Effector CD4-positive, alpha-beta T cell (primary cell): Measurements from ENCODE around the gene LHPP.
"Not testable (repeated sequence)": the region's sequence is repeated elsewhere in the genome, so short reads cannot be mapped to it uniquely, and the experiment has no call there.

Experiments
- DNase-seq: peaks from one replicate; pipeline ENCODE4 v3.0.0-alpha.2; 2020

The LHPP gene

DNA sequence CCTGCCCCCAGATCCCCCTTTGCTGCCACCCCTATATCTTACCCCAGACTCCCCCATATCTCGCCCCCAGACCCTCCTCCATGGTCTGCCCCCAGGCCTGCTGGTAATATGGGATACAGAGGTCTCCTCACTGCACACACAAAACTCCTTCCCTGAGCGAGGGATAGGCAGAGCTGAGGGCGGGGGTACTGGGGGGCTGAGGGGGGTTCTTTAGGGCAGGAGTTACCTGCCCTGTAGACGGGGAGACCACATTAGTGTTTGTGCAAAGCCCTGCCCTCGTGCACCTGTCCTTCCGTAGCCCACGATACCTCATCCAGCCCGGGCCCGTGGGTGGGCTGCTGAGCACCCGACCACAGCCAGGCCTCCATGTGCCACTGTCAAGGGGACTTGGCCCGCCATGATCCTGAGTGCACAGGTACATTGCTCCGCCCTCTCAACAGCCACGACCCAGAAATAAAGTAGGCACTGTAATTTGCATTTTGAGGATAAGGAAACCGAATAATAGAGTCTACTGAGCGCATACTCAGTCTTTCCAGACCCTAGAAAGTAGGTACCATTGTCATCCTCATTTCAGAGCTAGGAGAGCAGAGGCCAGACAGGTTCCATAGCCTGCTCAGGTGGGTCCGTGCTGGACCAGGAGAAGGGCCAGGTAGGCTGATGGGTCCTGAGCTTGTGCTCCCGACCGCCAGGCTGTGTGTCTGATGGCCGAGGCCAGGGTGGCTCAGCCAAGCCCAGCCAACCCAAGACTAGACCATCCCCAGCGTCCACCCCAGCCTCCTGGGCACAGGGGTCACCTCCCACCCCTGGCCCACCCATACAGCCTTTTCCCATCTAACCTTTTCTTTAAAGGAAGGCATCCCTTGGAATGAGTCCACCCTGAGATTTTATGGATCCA, 115.2 kb downstream of the LHPP start:
- DNase-seq = no peak

GRCh38 chr10:124577651-124578050, 116.0 kb downstream of the LHPP start:
- DNase-seq = no peak

GRCh38 chr10:124578231-124579010, 116.8 kb downstream of the LHPP start:
- DNase-seq = no peak

DNA sequence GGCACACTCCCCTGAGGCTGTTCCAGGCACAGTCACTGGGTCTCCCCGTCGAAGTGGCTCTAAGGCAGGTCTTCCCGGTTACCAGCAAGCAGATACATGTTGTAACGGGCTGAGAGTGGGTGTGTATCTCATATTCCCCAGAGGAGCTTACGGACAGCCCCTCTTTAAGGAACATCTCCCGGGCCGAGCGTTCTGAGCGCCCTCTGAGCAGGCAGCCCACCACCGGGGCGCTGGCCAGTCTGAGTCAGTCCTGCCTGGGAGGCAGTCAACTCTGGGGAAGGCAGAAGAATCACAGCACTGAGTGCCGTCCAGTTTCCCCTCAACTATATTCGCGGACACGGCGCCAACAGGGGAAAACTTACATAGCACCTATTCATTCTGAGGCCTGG, 117.4 kb downstream of the LHPP start:
- DNase-seq = no peak

DNA sequence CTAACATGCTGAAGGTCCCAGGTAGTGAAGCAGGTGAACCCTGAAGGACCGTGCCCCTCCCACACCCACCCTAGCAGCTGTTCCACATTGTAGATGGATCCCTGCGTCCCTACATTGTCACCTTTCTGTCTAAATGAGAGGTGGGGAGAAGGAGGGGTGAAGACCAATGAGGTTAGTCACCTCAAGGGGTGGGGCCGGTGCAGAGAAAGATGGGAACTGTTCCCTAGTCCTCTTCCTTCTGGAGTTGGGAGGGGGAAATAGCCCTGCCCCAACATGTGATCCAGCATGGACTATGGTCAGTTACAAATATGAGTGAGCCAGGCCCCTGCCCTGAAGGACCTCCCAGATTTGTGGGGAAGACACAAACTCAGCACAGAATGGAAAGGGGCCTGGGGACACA, 124.5 kb downstream of the LHPP start:
- DNase-seq = no peak

- no peak for DNase-seq
Measured at GRCh38 chr10:124587811-124588211, 126.2 kb downstream of the LHPP start.

DNA sequence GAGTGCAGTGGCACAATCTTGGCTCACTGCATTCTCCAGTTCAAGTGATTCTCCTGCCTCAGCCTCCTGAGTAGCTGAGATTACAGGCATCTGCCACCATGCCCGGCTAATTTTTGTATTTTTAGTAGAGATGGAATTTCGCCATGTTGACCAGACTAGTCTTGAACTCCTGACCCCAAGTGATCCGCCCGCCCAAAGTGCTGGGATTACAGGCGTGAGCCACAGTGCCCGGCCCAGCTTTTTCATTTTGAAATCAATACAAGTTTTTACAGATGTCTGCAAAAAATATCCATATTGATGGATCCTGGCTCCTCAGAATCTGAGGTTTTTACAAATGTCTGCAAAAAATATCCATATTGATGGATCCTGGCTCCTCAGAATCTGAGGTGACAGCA, 126.7 kb downstream of the LHPP start:
- not testable (repeated sequence) for DNase-seq

DNA sequence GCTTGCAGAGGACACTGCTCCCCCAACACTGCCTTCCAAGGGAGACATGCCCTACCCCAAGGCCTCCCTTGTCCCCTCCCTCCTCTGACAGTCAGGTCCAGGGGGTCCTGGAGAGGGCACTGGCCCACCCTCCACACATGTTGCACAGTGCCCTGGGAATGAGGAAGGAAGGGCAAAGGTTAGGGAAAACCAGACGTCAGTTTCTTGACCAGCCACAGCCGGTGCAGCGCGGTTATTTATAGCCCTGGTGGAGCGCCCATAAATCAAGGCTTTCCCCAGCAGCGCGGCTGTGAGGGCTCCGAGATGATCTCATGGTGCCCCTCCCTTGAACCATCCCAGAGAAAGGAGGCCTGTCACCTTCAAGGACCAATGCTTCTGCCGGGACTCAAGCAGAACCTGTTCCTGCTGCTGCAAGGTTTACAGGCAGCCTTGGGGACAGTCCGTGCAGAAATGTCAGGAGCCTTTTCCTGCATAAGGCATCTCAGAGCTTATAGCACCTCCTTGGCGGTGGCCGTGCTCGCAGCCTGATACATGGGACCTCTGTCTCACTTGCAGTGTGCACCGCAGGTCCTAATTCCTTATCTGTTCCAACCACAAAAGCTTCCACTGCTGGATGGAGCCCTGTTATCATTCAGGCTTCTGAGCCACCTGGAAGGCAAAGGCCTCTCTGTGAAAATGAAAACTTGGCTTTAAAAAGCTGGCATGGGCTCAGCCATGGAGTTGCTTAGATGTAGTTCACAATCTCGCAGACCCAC, 127.3 kb downstream of the LHPP start:
- DNase-seq = no peak

DNA sequence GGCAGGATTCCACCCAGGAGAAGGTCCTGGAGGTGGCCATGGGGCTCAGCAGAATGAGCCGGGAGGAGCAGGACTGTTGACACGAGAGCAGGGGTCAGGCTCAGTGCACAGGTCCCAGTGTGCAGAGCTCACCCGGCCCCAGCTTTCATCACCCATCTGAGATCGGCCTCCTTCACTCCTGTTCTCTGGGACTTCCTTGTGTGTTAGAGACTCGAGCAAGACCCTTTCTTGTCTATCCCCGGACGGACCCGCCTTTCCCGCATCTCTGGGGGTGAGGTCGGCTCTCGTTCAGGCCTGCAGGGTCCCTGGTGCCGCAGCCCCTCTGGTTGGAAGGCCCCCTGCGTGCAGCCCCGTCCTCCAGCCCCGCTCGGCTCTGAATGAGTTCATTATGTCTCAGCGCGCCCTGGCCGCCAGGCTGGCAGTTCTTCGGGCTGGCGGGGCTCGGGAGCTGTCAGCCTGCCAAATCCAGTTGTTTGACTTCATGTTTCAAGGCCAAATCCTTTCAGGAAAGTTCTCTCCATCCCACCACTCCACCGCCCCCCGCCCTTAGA, 127.9 kb downstream of the LHPP start:
- no peak for DNase-seq

- DNase-seq = no peak
Measured at GRCh38 chr10:124590216-124591122, 128.8 kb downstream of the LHPP start.

- no peak for DNase-seq
Measured at GRCh38 chr10:124591123-124591495, 129.5 kb downstream of the LHPP start.

DNA sequence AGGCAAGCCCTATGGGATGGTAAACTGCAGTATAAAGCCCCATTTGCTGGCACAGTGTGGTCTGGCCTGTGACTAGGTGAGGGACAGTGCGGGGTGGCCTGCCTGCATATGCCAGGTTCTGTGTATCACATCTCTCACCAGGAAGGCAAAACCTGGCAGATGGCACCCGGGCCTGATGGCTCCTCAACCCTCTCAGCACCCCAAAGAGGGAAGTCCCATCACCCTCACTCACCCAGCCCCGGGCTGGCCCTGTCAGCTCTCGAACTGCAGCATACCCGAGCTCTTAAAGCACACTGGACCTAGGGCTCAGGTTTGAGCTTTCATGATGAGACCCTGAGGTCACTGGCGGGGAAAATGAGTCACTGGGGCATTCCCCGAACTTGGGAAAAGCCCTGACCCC, 130.5 kb downstream of the LHPP start:
- no peak for DNase-seq

DNA sequence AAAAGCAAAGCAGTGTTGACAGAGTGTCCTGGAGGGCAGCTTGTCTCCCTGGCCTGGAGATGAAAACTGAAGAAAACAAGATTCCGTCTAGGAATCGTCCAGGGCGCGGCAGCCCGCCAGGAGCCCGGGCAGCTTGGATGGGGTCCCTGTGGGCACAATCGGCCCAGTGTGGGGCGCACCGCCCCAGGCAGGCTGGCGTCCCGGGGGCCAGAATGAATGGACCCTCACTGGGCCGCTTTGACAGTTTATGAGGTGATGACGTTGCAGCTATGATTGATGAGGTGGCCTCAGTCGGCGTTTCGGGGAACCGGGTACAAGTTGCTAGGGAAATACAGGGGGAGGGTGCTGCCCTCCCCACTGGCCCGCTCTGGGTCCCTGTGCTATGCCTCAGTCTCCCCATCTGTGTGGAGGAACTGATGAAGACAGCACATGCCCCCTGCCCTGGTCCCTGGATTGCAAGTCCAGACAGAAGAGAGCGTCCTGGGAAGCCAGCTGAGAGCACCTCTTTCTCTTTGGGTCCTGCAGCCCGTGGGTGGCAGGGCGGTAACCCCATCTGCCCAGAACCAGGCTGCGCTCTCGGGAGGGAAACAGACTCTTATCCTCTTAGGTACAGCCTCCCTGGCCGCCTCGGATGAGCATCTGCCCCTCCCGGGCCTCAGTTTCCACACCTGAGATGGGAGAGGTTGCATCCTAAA, 131.3 kb downstream of the LHPP start:
- DNase-seq = no peak

DNA sequence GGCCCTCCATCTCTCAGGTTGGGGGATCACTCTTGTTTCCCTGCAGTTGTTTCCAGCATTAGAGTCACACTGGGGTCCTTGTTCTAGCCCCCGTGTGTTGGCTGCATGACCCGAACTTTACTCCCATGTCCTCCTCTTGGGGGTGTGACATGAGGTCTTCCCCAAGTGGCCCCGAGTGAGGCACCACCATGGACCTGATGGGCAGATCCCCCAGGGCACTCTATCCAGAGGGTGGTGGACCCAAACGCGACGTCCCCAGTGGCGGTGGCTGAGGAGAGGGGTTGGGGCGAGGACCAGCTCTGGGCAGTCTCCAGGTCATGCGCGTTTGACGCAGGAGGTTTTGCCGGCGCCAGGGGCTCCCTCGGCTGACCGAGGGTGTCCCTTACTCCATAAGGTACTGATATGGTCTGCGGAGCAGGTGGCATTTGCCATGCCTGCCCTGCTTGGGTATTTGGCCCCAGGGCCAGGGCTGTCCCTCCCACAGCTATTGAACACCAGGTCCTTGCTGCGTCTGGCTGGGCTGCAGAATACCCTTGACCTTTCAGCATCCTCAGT, 131.9 kb downstream of the LHPP start:
- DNase-seq = no peak

DNA sequence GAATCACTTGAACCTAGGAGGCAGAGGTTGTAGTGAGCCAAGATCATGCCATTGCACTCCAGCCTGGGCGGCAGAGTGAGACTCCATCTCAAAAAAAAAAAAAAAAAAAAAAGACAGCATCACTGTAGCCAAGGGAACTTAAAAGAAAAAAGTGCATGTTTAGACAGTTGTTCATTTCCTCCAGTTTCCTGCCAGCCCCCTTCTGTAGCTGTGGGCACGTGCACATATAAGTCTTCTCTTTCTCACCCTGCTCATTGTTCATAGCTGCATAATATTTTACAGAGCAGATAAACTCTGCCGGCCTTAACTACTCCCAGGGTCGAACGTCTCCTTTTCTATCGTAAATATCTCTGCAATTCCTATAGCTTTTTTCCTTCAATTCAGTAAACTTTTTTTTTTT, 132.6 kb downstream of the LHPP start:
- no peak for DNase-seq

DNA sequence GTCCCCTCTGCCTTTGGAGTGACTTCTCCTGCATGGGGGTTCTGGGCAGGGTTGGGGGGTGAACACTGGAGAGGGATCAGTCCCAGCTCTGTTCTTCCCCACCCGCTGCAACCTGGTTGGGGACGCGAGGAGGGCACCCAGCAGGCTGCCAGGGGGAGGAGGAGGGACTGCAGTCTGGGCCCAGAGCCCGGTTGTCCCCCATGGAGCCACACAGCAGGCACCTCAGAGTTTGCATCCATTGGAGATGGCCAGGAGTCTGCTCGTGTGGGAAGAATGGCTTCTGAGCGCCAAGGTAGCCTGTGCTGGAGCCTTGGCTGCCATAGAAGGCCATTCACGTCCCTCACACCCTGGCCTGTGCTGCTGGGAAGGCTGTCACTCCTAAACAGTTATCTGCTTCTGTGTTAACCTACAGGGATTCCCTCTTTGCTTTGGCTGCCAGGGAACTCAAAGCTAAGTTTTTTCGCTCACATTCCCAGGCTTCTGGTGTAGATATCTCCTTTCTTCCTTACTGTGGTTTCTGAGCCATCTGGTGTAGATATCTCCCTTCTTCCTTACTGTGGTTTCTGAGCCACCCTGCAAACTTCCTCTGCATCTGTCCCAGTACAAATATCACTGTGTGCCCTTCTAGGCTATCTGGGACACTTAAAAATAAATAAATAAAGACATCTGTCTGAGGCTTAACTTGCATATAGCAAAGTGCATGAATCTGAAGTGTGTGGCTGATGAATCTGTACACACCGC, 133.7 kb downstream of the LHPP start:
- no peak for DNase-seq

- DNase-seq = no peak
Measured at GRCh38 chr10:124596116-124596785, 134.6 kb downstream of the LHPP start.

- DNase-seq = no peak
Measured at GRCh38 chr10:124596962-124597845, 135.6 kb downstream of the LHPP start.

- no peak for DNase-seq
Measured at GRCh38 chr10:124597846-124598165, 136.2 kb downstream of the LHPP start.
